Astrocyte (in vitro differentiated cells and primary cell): ENCODE data around the gene TIAM2. TPM values are rescaled to one million over a fixed set of nuclear protein-coding genes. Genes with fewer than 3 reads are reported as not detected.

Source experiments
- DNase-seq: peaks from one replicate; pipeline ENCODE4 v3.0.0-alpha.2; 2010; ENCODE audit warnings: low read depth
- FAIRE-seq: peaks from 2 replicates; lab custom pipeline; 2011; peaks lifted over from hg19 to GRCh38; lab: Jason Lieb, UNC
- H2AFZ ChIP-seq: 2 replicates; pipeline ENCODE4 v1.6.0; 2012; ENCODE audit warnings: low read depth, low read length, inconsistent platforms
- H3K27ac ChIP-seq: 2 replicates; pipeline ENCODE4 v1.5.1; 2011; ENCODE audit warnings: low read depth, low read length, inconsistent platforms
- H3K27me3 ChIP-seq: 2 replicates; pipeline ENCODE4 v1.6.0; 2011; ENCODE audit warnings: low read length, inconsistent platforms; ENCODE audit not compliant: insufficient read depth
- H3K36me3 ChIP-seq: 2 replicates; pipeline ENCODE4 v1.5.1; 2011; ENCODE audit warnings: low read length, inconsistent platforms; ENCODE audit not compliant: insufficient read depth
- H3K4me1 ChIP-seq: 2 replicates; pipeline ENCODE4 v1.5.1; 2011; ENCODE audit warnings: low read length, inconsistent platforms; ENCODE audit not compliant: insufficient read depth
- H3K4me2 ChIP-seq: 2 replicates; pipeline ENCODE4 v1.6.0; 2012; ENCODE audit warnings: low read length, inconsistent platforms
- H3K4me3 ChIP-seq: 2 replicates; pipeline ENCODE4 v1.5.1; 2011; ENCODE audit warnings: low read depth, mild to moderate bottlenecking, low read length, inconsistent platforms; ENCODE audit not compliant: insufficient read depth
- H3K79me2 ChIP-seq: 2 replicates; pipeline ENCODE4 v1.6.0; 2012; ENCODE audit warnings: mild to moderate bottlenecking, low read length, inconsistent platforms; ENCODE audit not compliant: insufficient read depth
- H3K9ac ChIP-seq: 2 replicates; pipeline ENCODE4 v1.6.0; 2012; ENCODE audit warnings: mild to moderate bottlenecking, low read length, inconsistent platforms
- H3K9me3 ChIP-seq: 2 replicates; pipeline ENCODE4 v1.5.1; 2012; ENCODE audit warnings: low read depth, mild to moderate bottlenecking, low read length, inconsistent platforms; ENCODE audit not compliant: insufficient read depth
- H4K20me1 ChIP-seq: 2 replicates; pipeline ENCODE4 v1.6.0; 2012; ENCODE audit warnings: low read length, inconsistent platforms; ENCODE audit not compliant: insufficient read depth
- H3K27ac Mint-ChIP-seq: one replicate; pipeline ENCODE4 v1.8.0; 2021; ENCODE audit warnings: mild to moderate bottlenecking, mixed read lengths; ENCODE audit not compliant: unreplicated experiment
- H3K27me3 Mint-ChIP-seq: one replicate; pipeline ENCODE4 v1.8.0; 2021; ENCODE audit warnings: low read depth, mixed read lengths; ENCODE audit not compliant: unreplicated experiment
- H3K36me3 Mint-ChIP-seq: one replicate; pipeline ENCODE4 v1.8.0; 2021; ENCODE audit warnings: low read depth, mixed read lengths; ENCODE audit not compliant: unreplicated experiment
- H3K4me1 Mint-ChIP-seq: one replicate; pipeline ENCODE4 v1.8.0; 2021; ENCODE audit warnings: low read depth, mixed read lengths; ENCODE audit not compliant: unreplicated experiment
- H3K4me3 Mint-ChIP-seq: one replicate; pipeline ENCODE4 v1.8.0; 2021; ENCODE audit warnings: mild to moderate bottlenecking, moderate library complexity, mixed read lengths; ENCODE audit not compliant: unreplicated experiment
- H3K9me3 Mint-ChIP-seq: one replicate; pipeline ENCODE4 v1.8.0; 2021; ENCODE audit warnings: mild to moderate bottlenecking, mixed read lengths; ENCODE audit not compliant: unreplicated experiment
- EZH2 ChIP-seq: IDR thresholded peaks from 2 replicates; pipeline ENCODE4 v1.6.1; 2012; ENCODE audit warnings: mild to moderate bottlenecking, low read length, inconsistent platforms; ENCODE audit not compliant: insufficient read depth
- total RNA-seq: library from RNA; stranded (reverse); gene quantifications from 2 replicates; pipeline ENCODE4 v1.2.1, GENCODE V29; 2021
- TF ChIP-seq, protein P1 (sequence below): IDR thresholded peaks from 2 replicates; pipeline ENCODE4 v1.5.1; 2011; ENCODE audit warnings: low read depth, mild to moderate bottlenecking, inconsistent platforms, low read length, moderate library complexity; ENCODE audit not compliant: insufficient read depth

The TIAM2 gene
- total RNA-seq, 1 donor from 2014 or later: 23.6 TPM

DNA sequence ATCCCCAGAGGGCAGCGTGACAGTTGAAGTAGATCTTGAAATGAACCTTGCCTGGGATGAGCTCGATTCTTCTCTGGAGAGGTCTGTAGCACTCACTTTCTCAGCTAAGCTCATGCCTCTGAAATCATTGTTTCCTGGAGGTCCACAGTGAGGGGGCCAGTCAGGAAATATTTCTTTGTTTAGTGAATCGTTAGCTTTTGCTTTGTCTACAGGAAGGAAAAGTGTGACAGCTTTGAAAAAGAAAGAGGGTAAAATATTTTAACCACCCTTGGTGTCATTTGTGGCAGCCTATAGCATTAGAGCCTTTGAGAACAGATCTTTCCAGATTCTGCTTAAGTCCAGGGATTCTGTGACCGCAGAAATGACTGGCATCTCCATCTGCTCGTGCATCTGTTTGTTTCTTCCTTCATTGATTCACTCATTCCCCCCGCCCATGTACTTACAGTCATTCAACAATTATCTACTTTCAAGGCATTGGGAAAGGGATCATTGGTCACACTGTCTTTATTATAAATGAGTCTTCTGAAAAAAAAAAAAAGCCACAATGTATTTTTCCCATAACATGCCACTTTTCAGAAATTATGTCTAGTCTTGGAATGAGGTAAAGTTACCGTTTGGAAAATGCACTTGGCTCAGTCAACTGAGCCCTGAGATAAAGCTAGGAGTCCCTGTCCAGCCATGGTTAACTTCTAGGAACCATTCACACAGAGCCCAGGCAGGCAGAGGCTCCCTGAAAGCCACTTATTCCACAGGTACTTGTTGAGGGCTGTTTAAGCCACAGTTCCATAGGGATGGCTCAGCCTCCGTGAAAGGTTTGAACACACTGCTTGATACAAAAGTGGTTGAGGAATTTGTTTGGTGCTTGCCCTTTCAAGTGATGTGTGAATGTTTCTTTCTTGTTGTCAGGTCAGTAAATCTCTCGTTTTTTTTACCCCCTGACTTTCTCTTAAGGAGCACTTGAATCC lies 86.0 kb downstream of the TIAM2 start:
- Histone ChIP-seq H3K27me3 (no peaks in the 10 kb centered on the region), H3K9ac (peak overlapping the region; percentile 23), H3K36me3 (no peaks in the 10 kb centered on the region), H3K4me3 (no peak overlapping the region), H4K20me1 (no peaks in the 10 kb centered on the region), H3K4me2 (peak overlapping the region; percentile 4), H3K4me1 (peaks cover 36% of the 10 kb centered on the region), H3K79me2 (no peaks in the 10 kb centered on the region), H2AFZ (no peak overlapping the region), H3K27ac (peak overlapping the region; percentile 36), H3K9me3 (no peaks in the 10 kb centered on the region)
- Mint-ChIP-seq H3K4me3 (no peak overlapping the region), H3K27ac (peak overlapping the region; percentile 60), H3K36me3 (peaks cover 1% of the 10 kb centered on the region), H3K9me3 (no peaks in the 10 kb centered on the region), H3K27me3 (no peaks in the 10 kb centered on the region), H3K4me1 (peaks cover 68% of the 10 kb centered on the region)
- DNase-seq (peak; percentile 97), FAIRE-seq (no peak)
- TF ChIP-seq, protein P1, sequence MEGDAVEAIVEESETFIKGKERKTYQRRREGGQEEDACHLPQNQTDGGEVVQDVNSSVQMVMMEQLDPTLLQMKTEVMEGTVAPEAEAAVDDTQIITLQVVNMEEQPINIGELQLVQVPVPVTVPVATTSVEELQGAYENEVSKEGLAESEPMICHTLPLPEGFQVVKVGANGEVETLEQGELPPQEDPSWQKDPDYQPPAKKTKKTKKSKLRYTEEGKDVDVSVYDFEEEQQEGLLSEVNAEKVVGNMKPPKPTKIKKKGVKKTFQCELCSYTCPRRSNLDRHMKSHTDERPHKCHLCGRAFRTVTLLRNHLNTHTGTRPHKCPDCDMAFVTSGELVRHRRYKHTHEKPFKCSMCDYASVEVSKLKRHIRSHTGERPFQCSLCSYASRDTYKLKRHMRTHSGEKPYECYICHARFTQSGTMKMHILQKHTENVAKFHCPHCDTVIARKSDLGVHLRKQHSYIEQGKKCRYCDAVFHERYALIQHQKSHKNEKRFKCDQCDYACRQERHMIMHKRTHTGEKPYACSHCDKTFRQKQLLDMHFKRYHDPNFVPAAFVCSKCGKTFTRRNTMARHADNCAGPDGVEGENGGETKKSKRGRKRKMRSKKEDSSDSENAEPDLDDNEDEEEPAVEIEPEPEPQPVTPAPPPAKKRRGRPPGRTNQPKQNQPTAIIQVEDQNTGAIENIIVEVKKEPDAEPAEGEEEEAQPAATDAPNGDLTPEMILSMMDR: no peak
- TF ChIP-seq EZH2: no peak

DNA sequence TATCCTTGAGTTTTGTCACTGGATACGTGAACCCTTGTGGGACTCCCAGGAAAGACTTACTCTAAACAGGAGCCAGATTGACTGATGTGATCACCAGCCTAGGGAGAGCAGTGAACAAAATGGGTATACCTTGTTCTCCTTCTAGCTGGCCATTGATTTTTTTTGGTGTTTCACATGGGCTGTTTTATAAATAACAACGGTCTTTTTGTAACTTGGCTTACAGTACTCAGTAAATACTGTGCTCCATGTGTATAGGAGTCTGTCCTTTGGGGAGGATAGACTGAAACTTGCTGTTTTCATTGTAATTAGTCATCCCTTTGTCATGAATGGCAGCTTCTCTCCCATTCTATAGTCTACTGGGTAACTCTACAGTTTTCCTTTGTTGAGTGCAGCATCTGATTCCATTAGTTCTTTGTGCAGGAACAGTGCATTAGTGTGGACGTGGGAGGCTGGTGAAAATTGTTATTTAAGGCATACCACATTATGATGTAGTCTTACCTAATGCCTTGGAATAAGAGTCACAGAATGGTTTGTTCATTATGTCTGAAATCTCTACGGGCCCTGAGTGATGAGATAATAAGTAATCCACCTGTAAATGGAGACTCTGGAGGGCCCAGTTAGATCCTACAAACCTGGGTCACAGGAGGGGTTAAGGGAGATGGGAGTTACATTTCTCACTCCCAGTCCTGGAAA lies 89.5 kb downstream of the TIAM2 start:
- FAIRE-seq (no peak), DNase-seq (peak; percentile 79)
- Mint-ChIP-seq H3K4me1 (peaks cover 51% of the 10 kb centered on the region), H3K4me3 (peak overlapping the region; percentile 4), H3K36me3 (no peaks in the 10 kb centered on the region), H3K9me3 (no peaks in the 10 kb centered on the region), H3K27ac (peak overlapping the region; percentile 97), H3K27me3 (no peaks in the 10 kb centered on the region)
- no peaks in the 10 kb centered on the region for H3K79me2 ChIP-seq
- no peaks in the 10 kb centered on the region for H4K20me1 ChIP-seq
- peaks cover 32% of the 10 kb centered on the region for H3K4me1 ChIP-seq
- no peaks in the 10 kb centered on the region for H3K36me3 ChIP-seq
- peak overlapping the region; percentile 65 for H3K4me2 ChIP-seq
- H2AFZ ChIP-seq: peak overlapping the region; percentile 2
- peak overlapping the region; percentile 86 for H3K27ac ChIP-seq
- no peaks in the 10 kb centered on the region for H3K27me3 ChIP-seq
- TF ChIP-seq, protein P1: no peak
- TF ChIP-seq EZH2: no peak
- peak overlapping the region; percentile 67 for H3K9ac ChIP-seq
- no peaks in the 10 kb centered on the region for H3K9me3 ChIP-seq
- H3K4me3 ChIP-seq: peak overlapping the region; percentile 2
